Posterior vena cava (tissue), 2 donors: ENCODE data around the gene ARHGEF25. TPM values are rescaled to one million over a fixed set of nuclear protein-coding genes. Genes with fewer than 3 reads are reported as not detected.

Source experiments
- DNase-seq: peaks from one replicate; pipeline ENCODE4 v3.0.0-alpha.2; 2020; ENCODE audit warnings: low spot score
- intact Hi-C, 2 donors: fragments of 100-400 bp; cut with DNase I; formaldehyde crosslinking; loops; one replicate each; pipeline versions ENCODE4 v1.14.1 to v1.14.2; 2022 to 2023
- total RNA-seq, 2 donors: library from RNA; stranded (reverse); fragmentation: NEBNext Ultra II Directional; extraction: Animal tissue kit (Norgen Biotek cat#: 25700); gene quantifications; one replicate each; pipeline ENCODE4 v1.2.1, GENCODE V29; 2021
- donor health status: DM: yes; HTN: yes; CAD: no.
- donor health status: DM: yes; HTN: yes; CAD: no.

ARHGEF25 gene
- total RNA-seq, 2 donors from 2014 or later = 78.8 to 82.8 TPM

GRCh38 chr12:57604992-57605810 lies 6.0 kb upstream of the ARHGEF25 start:
- no peak for DNase-seq
- intact Hi-C loops = no loop called here

GRCh38 chr12:57605811-57606311 lies 5.4 kb upstream of the ARHGEF25 start:
- intact Hi-C loops = no loop called here
- DNase-seq = no peak

- intact Hi-C loops = no loop called here
These were observed 4.8 kb upstream of the ARHGEF25 start for GRCh38 chr12:57606399-57606798.

GRCh38 chr12:57606821-57607220 lies 4.4 kb upstream of the ARHGEF25 start:
- no peak for DNase-seq

More at GRCh38 chr12:57606399-57606798, 4.8 kb upstream of the ARHGEF25 start:
- DNase-seq = no peak

GRCh38 chr12:57607958-57608663 lies 3.1 kb upstream of the ARHGEF25 start:
- intact Hi-C loops = no loop called here
- no peak for DNase-seq

More at GRCh38 chr12:57606821-57607220, 4.4 kb upstream of the ARHGEF25 start:
- intact Hi-C loops = no loop called here

- DNase-seq = no peak
- intact Hi-C loops = no loop called here
These were observed 2.0 kb upstream of the ARHGEF25 start for GRCh38 chr12:57609101-57609780.

GRCh38 chr12:57609781-57610553 lies 1.3 kb upstream of the ARHGEF25 start:
- DNase-seq = peak; percentile 79
- intact Hi-C loops = no loop called here

GRCh38 chr12:57610554-57611107 lies 604 bp upstream of the ARHGEF25 start:
- peak; percentile 89 for DNase-seq
- intact Hi-C loops = no loop called here

GRCh38 chr12:57611827-57612710 lies 834 bp downstream of the ARHGEF25 start:
- DNase-seq = peak; percentile 40
- intact Hi-C loops = no loop called here

- intact Hi-C loops = no loop called here
- peak; percentile 50 for DNase-seq
These were observed 1.6 kb downstream of the ARHGEF25 start for GRCh38 chr12:57612711-57613426.

GRCh38 chr12:57613427-57614109 lies 2.3 kb downstream of the ARHGEF25 start:
- intact Hi-C loops = no loop called here
- peak; percentile 64 for DNase-seq

GRCh38 chr12:57614178-57614947 lies 3.1 kb downstream of the ARHGEF25 start:
- intact Hi-C loops = no loop called here
- peak; percentile 66 for DNase-seq

- intact Hi-C loops = no loop called here
These were observed 3.8 kb downstream of the ARHGEF25 start for GRCh38 chr12:57614948-57615500.

GRCh38 chr12:57615637-57616036 lies 4.4 kb downstream of the ARHGEF25 start:
- DNase-seq = no peak
- intact Hi-C loops = no loop called here

More at GRCh38 chr12:57614948-57615500, 3.8 kb downstream of the ARHGEF25 start:
- DNase-seq = peak; percentile 30

GRCh38 chr12:57616383-57617101 lies 5.3 kb downstream of the ARHGEF25 start:
- intact Hi-C loops = no loop called here
- DNase-seq = no peak
